Astrocyte of the spinal cord (primary cell): Measurements from ENCODE around the gene PTGER3.

ENCODE experiments used
- DNase-seq: peaks from one replicate; pipeline ENCODE4 v3.0.0; 2011; ENCODE audit warnings: low read depth, low spot score
- H3K4me3 ChIP-seq: 2 replicates; pipeline ENCODE4 v1.5.1; 2011; ENCODE audit warnings: low read depth, mild to moderate bottlenecking, low read length, moderate library complexity
- CTCF ChIP-seq: IDR thresholded peaks from 2 replicates; pipeline ENCODE4 v1.5.1; 2012; ENCODE audit warnings: low read depth, mild to moderate bottlenecking, low read length, inconsistent platforms
- in situ Hi-C: cut with HindIII; loops from 2 replicates; pipeline ENCODE4 v1.10.0; 2017; ENCODE audit warnings: low sequenced_read_pairs

The PTGER3 gene

GRCh38 chr1:71087060-71087459, 39.4 kb upstream of the PTGER3 start:
- TF ChIP-seq CTCF = no peak
- in situ Hi-C loops = no loop called here
- no peak overlapping the region for H3K4me3 ChIP-seq
- no peak for DNase-seq

- in situ Hi-C loops = no loop called here
- DNase-seq = peak; percentile 43
- no peak for TF ChIP-seq CTCF
- no peak overlapping the region for H3K4me3 ChIP-seq
Measured at GRCh38 chr1:71086331-71086730, 38.7 kb upstream of the PTGER3 start.

- in situ Hi-C loops = no loop called here
- peak; percentile 6 for DNase-seq
- no peak for TF ChIP-seq CTCF
- no peak overlapping the region for H3K4me3 ChIP-seq
Measured at GRCh38 chr1:71083271-71083670, 35.7 kb upstream of the PTGER3 start.

GRCh38 chr1:71081697-71082080, 34.1 kb upstream of the PTGER3 start:
- in situ Hi-C loops = no loop called here
- DNase-seq = no peak
- no peak for TF ChIP-seq CTCF
- H3K4me3 ChIP-seq = peak overlapping the region; percentile 98

GRCh38 chr1:71080739-71081696, 33.4 kb upstream of the PTGER3 start, which contains the start of gene ZRANB2:
ZRANB2 (minus strand) TSS chr1:71081035; CDS start chr1:71080995, 40 bp downstream.
- H3K4me3 ChIP-seq = peak within 1 kb of the TSS; percentile 98
- DNase-seq = peak; percentile 96
- peak; percentile 73 for TF ChIP-seq CTCF
- in situ Hi-C loops = no loop called here

GRCh38 chr1:71080230-71080738, 32.7 kb upstream of the PTGER3 start:
- in situ Hi-C loops = no loop called here
- H3K4me3 ChIP-seq = peak overlapping the region; percentile 98
- peak; percentile 15 for DNase-seq
- no peak for TF ChIP-seq CTCF
